Hypothalamus (tissue), 51 donors: ENCODE measurements around the gene MYOM1.

Experiments
- DNase-seq, 51 donors: peaks; one replicate each; lab custom pipeline; 2025; lab: John Stamatoyannopoulos, UW

MYOM1 gene

GRCh38 chr18:3192752-3193151, 27.0 kb downstream of the MYOM1 start:
- no peak for DNase-seq

GRCh38 chr18:3192286-3192685, 27.5 kb downstream of the MYOM1 start:
- no peak for DNase-seq

GRCh38 chr18:3190610-3191009, 29.2 kb downstream of the MYOM1 start:
- DNase-seq: no peak

- DNase-seq: no peak
These were observed 29.9 kb downstream of the MYOM1 start for GRCh38 chr18:3189884-3190283.

- no peak for DNase-seq
These were observed 32.8 kb downstream of the MYOM1 start for GRCh38 chr18:3186678-3187658.

- no peak for DNase-seq
These were observed 35.3 kb downstream of the MYOM1 start for GRCh38 chr18:3184275-3184963.

- no peak for DNase-seq
These were observed 36.6 kb downstream of the MYOM1 start for GRCh38 chr18:3183103-3183717.

- DNase-seq: no peak
These were observed 39.4 kb downstream of the MYOM1 start for GRCh38 chr18:3180325-3180724.

GRCh38 chr18:3179430-3180089, 40.2 kb downstream of the MYOM1 start:
- no peak for DNase-seq

GRCh38 chr18:3177902-3178687, 41.7 kb downstream of the MYOM1 start:
- peak in 20 of 51 donors; percentile 5 to 54 (median 24) for DNase-seq

GRCh38 chr18:3175195-3175758, 44.5 kb downstream of the MYOM1 start:
- no peak for DNase-seq

- DNase-seq: no peak
These were observed 47.7 kb downstream of the MYOM1 start for GRCh38 chr18:3172097-3172496.

GRCh38 chr18:3171631-3172030, 48.1 kb downstream of the MYOM1 start:
- DNase-seq: no peak

GRCh38 chr18:3170441-3171161, 49.2 kb downstream of the MYOM1 start:
- DNase-seq: no peak

- DNase-seq: no peak
These were observed 55.4 kb downstream of the MYOM1 start for GRCh38 chr18:3164381-3164780.

- DNase-seq: no peak
These were observed 55.8 kb downstream of the MYOM1 start for GRCh38 chr18:3163968-3164367.

GRCh38 chr18:3162181-3162580, 57.6 kb downstream of the MYOM1 start:
- no peak for DNase-seq

GRCh38 chr18:3159830-3160229, 59.9 kb downstream of the MYOM1 start:
- no peak for DNase-seq

- DNase-seq: no peak
These were observed 62.2 kb downstream of the MYOM1 start for GRCh38 chr18:3157606-3158005.
